GM21737 (cell line): ENCODE results near the gene IKZF4.

Experiments used
- ATAC-seq: cut with Tn5 transposase; IDR thresholded peaks from one replicate; pipeline ENCODE4 v1.9.1; 2021; ENCODE audit warnings: mild to moderate bottlenecking, moderate library complexity; ENCODE audit not compliant: unreplicated experiment

IKZF4 gene

DNA sequence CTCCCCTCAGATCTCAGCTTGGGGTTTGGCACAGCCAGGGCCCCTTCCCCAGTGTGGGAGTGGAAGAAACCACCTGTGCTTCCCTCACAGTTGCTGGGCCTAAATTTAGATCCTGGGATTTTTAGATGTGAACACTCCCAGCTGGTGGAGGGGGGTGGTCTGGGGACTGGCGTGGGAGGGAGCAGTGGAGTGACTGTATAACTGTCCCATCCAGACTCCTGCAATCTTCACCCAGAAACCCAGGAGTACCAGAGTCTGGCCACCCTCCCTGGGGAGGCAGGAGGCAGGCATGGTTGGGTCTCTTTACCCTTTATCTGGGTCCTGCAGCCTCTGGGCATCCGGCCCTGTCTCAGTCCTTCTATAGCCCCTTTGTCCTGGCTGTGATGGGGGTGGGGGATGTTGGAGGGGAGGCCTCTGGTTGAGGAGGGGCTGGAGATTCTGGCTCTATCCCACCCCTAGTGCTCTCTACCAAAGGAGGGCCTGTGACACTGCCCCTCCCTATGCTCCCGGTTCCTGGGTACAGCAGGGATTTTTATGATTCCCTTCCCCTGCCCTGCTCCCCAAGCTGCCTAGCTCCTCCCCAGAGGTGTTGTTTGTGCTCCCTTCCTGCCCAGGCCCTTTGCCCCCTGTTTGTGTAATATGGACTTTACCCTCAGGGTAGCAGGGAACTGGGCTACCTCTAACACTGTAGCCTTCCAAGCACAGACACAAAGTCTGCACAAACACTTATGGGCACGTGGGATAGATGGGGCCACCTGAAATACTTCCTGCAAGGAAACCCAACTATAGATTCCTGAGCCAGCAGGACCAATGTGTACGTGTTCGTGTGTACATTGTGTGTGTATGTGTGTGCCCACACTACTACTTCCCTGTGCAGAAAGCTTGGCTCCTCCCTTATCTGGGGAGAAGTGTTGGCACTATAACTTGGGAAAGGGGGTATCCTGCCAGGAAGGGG, 60.8 kb downstream of the IKZF4 start:
- ATAC-seq, result no peak

DNA sequence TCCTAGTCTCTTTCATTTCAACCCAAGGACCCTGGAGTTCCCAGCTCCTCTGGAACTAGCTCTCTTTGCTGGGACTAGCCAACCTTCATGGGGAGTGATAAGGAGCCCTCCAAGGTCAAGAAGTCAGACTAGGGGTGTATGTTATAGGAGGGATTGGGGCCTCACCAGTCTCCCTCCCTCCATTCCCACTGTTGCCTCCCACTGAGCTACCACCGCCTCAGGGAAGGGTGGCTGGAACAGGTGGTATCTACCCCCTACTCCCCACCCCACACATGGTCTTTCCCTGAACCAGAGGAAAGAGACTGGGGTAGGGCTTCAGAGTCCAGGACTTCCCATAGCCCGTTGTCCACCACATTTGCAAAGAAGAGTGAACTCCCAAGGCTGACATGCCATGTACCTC, 61.5 kb downstream of the IKZF4 start:
- no peak for ATAC-seq

DNA sequence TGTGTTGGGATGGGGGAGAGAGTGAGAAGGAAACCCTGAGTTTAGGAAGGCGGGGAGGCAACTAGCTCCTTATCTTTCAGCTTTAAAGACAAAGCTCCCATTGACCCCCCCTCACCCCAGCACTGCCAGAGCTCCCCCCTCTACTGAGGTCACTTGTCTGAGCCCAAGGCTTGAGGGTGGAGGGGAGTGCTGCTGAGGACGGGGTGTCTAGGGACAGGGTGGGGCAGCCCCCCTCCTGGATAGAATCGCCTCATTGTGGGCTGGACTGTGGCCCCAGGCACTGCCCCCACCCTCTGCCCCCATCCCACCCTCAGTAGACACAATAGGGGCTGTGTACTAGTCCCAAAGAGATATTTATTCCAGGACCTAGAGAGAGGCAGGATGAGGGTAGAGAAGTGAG, 62.1 kb downstream of the IKZF4 start:
- ATAC-seq, result no peak

DNA sequence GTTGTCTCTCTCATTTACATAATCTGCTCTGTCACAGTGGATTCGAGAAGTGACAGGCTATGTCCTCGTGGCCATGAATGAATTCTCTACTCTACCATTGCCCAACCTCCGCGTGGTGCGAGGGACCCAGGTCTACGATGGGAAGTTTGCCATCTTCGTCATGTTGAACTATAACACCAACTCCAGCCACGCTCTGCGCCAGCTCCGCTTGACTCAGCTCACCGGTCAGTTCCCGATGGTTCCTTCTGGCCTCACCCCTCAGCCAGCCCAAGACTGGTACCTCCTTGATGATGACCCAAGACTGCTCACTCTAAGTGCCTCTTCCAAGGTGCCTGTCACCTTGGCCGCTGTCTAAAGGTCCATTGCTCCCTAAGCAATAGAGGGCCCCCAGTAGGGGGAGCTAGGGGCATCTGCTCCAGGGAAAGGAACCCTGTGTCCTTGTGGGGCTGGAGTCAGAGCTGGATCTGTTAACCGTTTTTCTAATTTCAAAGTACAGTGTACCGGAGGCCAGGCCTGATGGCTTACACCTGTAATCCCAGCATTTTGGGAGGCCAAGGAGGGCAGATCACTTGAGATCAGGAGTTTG, 64.2 kb downstream of the IKZF4 start:
- ATAC-seq, result no peak

DNA sequence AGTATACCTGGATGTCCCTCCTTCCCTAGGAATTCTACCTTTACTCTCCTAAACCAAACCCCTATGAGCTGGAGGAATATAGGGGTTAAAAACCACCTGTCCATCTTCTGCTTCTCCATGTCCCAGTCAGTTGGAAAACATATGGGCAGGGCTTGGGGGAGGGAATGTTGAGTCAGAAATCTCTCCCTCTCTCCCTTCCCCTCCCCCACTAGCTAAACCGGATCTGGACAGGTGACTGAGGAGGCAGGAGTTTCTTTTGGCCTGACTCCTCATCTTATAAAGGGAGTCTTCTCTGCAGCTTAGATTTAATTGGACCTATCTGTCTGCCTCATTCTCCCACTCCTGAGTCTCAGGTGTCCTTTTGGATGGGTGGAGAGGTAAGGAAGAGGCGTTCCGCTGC, 65.3 kb downstream of the IKZF4 start:
- no peak for ATAC-seq

DNA sequence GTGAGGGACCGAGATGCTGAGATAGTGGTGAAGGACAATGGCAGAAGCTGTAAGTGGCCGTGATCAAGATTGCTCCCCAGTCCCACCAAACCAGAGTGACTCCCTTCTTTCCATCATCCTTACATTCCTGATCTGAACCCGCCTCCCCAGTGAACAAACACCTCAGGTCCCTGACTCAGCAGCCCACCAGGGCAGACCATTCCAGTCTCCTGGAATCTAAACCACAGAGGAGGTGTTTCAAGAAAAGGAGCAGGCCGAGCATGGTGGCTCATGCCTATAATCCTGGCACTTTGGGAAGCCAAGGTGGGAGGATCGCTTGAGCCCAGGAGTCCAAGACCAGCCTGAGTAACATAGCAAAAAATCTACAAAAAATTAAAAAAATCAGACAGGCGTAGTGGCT, 65.8 kb downstream of the IKZF4 start:
- no peak for ATAC-seq

DNA sequence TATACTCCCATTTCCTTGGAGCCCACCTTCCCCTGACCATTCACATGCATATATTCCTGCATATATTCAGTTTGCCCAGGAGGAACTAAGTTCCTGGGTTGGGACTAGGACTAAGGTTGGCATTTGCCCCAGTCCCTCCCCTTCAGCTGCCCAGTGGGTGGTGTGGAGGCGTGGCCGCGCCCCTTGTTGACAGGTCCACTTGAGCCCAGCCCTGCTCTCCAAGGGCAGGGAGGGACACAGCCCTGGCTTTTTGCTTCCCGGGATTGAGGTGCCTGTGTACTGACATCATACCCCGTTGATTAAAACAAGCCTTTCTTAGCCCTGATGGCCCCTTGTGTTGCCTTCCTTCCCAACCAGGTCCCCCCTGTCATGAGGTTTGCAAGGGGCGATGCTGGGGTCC, 66.4 kb downstream of the IKZF4 start:
- ATAC-seq, result no peak
